ENCODE data around the gene DNAH12.

- no peak for TF ChIP-seq CTCF (IDR thresholded peaks at IDR 0.05; ENCODE audit: low read length)
- TF ChIP-seq EZH2 (optimal IDR thresholded peaks at IDR 0.05; ENCODE audit: low read depth, low read length), result no peak
- TF ChIP-seq EZH2phosphoT487 (IDR thresholded peaks at IDR 0.05; ENCODE audit: low read length), result no peak
Measured at GRCh38 chr3:57556459-57557084, 12.4 kb upstream of the DNAH12 start.

All from MM.1S (cell line).